ENCODE measurements around the gene HDGFL3.
A peak's percentile ranks its signal among the peaks of the same experiment; 100 is the strongest.
"Not testable (repeated sequence)": the region's sequence is repeated elsewhere in the genome, so short reads cannot be mapped to it uniquely, and the experiment has no call there.

Gene HDGFL3

GRCh38 chr15:83207660-83208366 lies at the start of gene HDGFL3:
Gene HDGFL3 (minus strand): TSS chr15:83207823. CDS start chr15:83207414, 409 bp downstream.
- DNase-seq (ENCODE audit: low spot score) = peak; percentile 62

- no peak for DNase-seq (ENCODE audit: low spot score)
Measured at GRCh38 chr15:83250781-83251180, 43.2 kb upstream of the HDGFL3 start.

GRCh38 chr15:83249030-83249343 lies 41.4 kb upstream of the HDGFL3 start:
- peak; percentile 6 for DNase-seq (ENCODE audit: low spot score)

- peak; percentile 72 for DNase-seq (ENCODE audit: low spot score)
Measured at GRCh38 chr15:83248151-83249029, 40.8 kb upstream of the HDGFL3 start.

- DNase-seq (ENCODE audit: low spot score) = peak; percentile 92
Measured at GRCh38 chr15:83243634-83244033, 36.0 kb upstream of the HDGFL3 start.

GRCh38 chr15:83230242-83230641 lies 22.6 kb upstream of the HDGFL3 start:
- DNase-seq (ENCODE audit: low spot score) = no peak

- no peak for DNase-seq (ENCODE audit: low spot score)
Measured at GRCh38 chr15:83225449-83225848, 17.8 kb upstream of the HDGFL3 start.

GRCh38 chr15:83221781-83222180 lies 14.2 kb upstream of the HDGFL3 start:
- DNase-seq (ENCODE audit: low spot score) = not testable (repeated sequence)

- DNase-seq (ENCODE audit: low spot score) = no peak
Measured at GRCh38 chr15:83219026-83219425, 11.4 kb upstream of the HDGFL3 start.

- DNase-seq (ENCODE audit: low spot score) = no peak
Measured at GRCh38 chr15:83215306-83215705, 7.7 kb upstream of the HDGFL3 start.

GRCh38 chr15:83210619-83211018 lies 3.0 kb upstream of the HDGFL3 start:
- DNase-seq (ENCODE audit: low spot score) = peak; percentile 89

GRCh38 chr15:83209333-83209732 lies 1.7 kb upstream of the HDGFL3 start:
- no peak for DNase-seq (ENCODE audit: low spot score)

- DNase-seq (ENCODE audit: low spot score) = peak; percentile 30
Measured at GRCh38 chr15:83208367-83208661, 691 bp upstream of the HDGFL3 start.

- DNase-seq (ENCODE audit: low spot score) = peak; percentile 39
Measured at GRCh38 chr15:83207009-83207659, 489 bp downstream of the HDGFL3 start.

GRCh38 chr15:83206526-83207008 lies 1.1 kb downstream of the HDGFL3 start:
- DNase-seq (ENCODE audit: low spot score) = peak; percentile 32

- peak; percentile 20 for DNase-seq (ENCODE audit: low spot score)
Measured at GRCh38 chr15:83205725-83206324, 1.8 kb downstream of the HDGFL3 start.

GRCh38 chr15:83204697-83205096 lies 2.9 kb downstream of the HDGFL3 start:
- DNase-seq (ENCODE audit: low spot score) = peak; percentile 13

GRCh38 chr15:83203543-83203942 lies 4.1 kb downstream of the HDGFL3 start:
- DNase-seq (ENCODE audit: low spot score) = no peak

GRCh38 chr15:83200589-83200988 lies 7.0 kb downstream of the HDGFL3 start:
- DNase-seq (ENCODE audit: low spot score) = no peak

GRCh38 chr15:83200162-83200561 lies 7.5 kb downstream of the HDGFL3 start:
- DNase-seq (ENCODE audit: low spot score) = peak; percentile 84

- no peak for DNase-seq (ENCODE audit: low spot score)
Measured at GRCh38 chr15:83199288-83199687, 8.3 kb downstream of the HDGFL3 start.

GRCh38 chr15:83198476-83198875 lies 9.1 kb downstream of the HDGFL3 start:
- DNase-seq (ENCODE audit: low spot score) = no peak

Data from kidney tubule cell (primary cell).